Retinal pigment epithelial cell (primary cell): ENCODE data around the gene VAV2.

Experiments
- DNase-seq: peaks from one replicate; pipeline ENCODE4 v3.0.0-alpha.2; 2010; ENCODE audit warnings: low read depth
- H3K4me3 ChIP-seq: 2 replicates; pipeline ENCODE4 v1.5.1; 2011; ENCODE audit warnings: mild to moderate bottlenecking, low read length, control low read depth, moderate library complexity
- TF ChIP-seq, protein P1 (sequence below): conservative IDR thresholded peaks from 2 replicates; pipeline ENCODE4 v1.5.1; 2011; ENCODE audit warnings: low read depth, low read length, control low read depth, inconsistent platforms

The VAV2 gene

DNA sequence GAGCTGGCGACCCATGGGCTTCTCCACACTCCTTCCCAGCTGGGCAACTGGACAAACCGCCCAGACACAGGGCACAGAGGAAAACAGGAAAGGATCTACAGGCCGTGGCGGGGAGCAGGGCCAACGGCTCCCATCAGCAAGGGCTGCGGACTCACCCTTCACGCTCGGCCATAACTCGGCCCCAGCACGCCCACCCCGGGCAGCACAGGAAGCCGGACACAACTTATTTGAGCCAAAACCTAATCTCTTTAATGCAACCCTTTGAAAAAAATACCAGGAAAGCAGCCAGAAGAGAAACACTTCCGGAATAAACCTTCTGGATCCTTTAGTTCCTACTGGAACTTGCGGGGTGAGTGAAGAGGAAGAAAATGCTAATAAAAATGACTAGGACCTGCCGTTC lies 59.9 kb downstream of the VAV2 start:
- TF ChIP-seq, protein P1, sequence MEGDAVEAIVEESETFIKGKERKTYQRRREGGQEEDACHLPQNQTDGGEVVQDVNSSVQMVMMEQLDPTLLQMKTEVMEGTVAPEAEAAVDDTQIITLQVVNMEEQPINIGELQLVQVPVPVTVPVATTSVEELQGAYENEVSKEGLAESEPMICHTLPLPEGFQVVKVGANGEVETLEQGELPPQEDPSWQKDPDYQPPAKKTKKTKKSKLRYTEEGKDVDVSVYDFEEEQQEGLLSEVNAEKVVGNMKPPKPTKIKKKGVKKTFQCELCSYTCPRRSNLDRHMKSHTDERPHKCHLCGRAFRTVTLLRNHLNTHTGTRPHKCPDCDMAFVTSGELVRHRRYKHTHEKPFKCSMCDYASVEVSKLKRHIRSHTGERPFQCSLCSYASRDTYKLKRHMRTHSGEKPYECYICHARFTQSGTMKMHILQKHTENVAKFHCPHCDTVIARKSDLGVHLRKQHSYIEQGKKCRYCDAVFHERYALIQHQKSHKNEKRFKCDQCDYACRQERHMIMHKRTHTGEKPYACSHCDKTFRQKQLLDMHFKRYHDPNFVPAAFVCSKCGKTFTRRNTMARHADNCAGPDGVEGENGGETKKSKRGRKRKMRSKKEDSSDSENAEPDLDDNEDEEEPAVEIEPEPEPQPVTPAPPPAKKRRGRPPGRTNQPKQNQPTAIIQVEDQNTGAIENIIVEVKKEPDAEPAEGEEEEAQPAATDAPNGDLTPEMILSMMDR = no peak
- DNase-seq = no peak

DNA sequence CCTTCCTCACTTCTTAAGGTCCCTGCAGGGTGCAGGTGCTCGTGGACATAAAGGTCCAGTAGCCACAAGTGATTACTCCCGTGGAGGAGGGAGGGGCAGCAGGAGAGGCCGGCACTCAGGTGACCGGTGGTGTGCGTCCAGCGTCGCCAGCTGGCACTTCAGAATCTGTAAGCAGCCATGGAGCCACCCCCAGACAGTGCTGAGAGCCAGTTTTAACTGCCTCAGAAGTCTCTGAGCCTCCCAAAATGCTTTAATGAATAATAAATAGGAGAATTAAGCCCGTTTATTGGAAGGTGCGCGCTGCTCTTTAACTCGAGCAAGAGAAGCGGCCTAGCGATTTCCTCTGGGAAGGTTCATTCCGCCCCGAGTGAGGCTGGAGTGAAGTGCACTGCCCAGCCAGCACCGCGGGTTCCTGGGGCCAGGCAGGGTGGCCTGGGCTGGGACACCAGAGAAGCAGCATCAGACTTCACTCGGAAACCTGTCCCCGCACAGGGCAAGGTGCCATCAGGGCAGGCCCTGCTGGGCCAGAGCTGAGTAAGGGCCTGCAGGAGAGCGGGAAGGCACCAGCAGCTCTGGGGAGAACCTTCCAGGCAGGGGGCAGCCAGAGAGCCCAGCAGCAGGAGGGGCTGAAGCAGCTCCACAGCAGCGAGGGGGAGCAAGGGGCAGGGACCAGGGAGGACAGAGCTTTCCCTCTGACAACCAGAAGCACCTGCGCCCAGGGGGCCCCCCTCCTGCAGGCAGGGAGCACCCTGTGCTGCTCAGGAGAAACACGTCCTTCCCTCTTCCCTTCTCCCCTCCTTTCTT lies 61.2 kb downstream of the VAV2 start:
- H3K4me3 ChIP-seq = no peak overlapping the region
- no peak for DNase-seq
- TF ChIP-seq, protein P1 = no peak

More for the DNA sequence above, 59.9 kb downstream of the VAV2 start:
- no peak overlapping the region for H3K4me3 ChIP-seq

DNA sequence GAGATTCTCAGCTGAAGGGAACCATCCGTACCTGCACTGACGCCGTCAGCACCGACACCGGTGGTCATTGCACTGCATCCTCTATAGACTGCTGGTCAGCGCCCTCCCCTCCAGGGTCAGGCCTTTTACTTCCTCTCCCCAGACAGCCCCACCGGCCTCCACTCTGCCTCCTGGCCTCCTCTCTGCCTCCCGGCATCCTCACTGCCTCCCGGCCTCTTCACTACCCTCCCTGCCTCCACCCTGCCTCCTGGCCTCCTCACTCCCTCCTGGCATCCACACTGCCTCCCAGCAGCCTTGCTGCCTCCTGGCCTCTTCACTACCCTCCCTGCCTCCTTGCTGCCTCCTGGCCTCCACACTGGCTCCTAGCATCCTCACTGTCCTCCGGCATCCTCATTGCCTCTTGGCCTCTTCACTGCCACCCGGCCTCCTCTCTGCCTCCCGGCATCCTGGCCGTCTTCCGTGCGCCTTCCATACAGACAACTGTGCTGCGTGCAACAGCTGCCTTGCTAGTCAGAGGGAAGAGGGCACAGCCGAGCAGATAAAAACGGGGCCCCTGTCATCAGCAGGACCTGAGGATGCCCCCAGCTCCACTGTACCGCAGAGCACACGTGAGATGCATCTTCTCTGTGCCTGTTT lies 62.0 kb downstream of the VAV2 start:
- no peak for DNase-seq
- no peak overlapping the region for H3K4me3 ChIP-seq
- TF ChIP-seq, protein P1 = no peak

DNA sequence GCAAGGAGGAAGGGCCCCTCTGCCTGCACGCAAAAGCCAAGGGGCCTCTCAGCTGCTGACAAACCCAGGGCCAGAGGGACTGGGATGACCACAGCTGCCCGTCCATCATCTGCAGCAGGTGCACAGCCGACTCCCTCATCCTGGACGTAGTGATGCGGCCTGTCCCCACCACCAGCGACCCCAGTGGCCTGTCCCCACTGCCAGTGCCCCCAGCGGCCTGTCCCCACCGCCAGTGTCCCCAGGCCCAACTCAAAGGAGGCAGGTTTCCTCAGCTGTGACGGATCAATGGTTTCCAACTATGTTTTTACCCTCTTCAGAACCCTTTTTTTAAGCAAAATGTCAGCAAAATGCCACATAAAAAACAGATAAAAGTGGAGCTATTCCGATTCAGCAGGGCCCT lies 62.5 kb downstream of the VAV2 start:
- no peak overlapping the region for H3K4me3 ChIP-seq
- no peak for DNase-seq
- TF ChIP-seq, protein P1 = no peak

DNA sequence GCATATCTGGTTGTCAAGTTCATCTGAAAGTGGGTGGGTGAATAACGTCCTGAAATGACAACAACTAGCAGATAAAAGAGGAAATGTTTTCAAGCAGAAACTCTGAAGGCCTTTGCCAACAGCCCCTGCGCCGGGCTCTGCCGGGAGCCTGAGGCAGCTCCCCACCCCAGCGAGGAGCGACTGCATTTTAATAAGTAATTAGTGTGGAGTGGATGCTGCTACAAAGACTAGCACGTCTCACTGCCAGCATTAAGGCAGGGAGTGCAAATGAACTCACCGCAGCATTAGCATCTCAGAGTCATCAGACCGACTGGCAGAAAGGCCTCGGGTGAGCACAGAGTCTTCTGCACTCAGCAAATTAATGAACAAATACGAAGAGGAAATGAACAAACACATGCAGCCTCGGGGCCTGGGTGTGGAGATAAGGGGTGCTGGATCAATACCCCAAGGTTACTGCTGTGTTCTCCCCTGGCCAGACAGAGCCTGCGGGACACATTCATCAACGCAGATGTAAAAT lies 63.8 kb downstream of the VAV2 start:
- DNase-seq = no peak
- TF ChIP-seq, protein P1 = no peak
- no peak overlapping the region for H3K4me3 ChIP-seq

DNA sequence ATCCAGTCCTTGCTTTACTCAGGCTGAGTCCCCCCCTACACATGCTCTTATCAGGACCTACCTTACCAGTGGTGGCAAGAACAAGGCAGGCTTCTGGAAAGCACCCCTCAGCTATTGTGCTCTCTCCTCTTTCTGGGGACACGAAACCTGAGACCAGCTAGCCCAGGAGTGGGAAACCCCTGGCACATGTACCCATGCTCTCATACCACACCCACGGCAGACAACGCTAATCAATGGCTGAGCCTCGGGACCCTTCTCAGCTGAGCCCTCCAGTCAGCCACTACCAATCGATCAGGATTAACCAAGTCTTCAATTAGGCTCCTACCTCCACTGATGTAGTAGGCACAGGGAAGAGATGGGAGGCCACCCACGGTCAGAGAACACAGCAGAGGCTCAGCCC lies 65.1 kb downstream of the VAV2 start:
- H3K4me3 ChIP-seq = no peak overlapping the region
- DNase-seq = no peak
- TF ChIP-seq, protein P1 = no peak
